H1 (cell line): ENCODE data around the gene SERPINE2. TPM values are rescaled to one million over a fixed set of nuclear protein-coding genes. Genes with fewer than 3 reads are reported as not detected.

ENCODE experiments used
- CTCF ChIA-PET: fragments of 300-600 bp; sonication (Branson Sonifier 250); formaldehyde crosslinking; loops from one replicate; lab custom pipeline; 2021; ENCODE audit not compliant: partially characterized antibody; lab: Charles Lee
- POLR2A ChIA-PET: fragments of 300-600 bp; sonication (Branson Sonifier 250); formaldehyde crosslinking; loops from one replicate; lab custom pipeline; 2021; ENCODE audit warnings: inconsistent platforms; ENCODE audit not compliant: partially characterized antibody; lab: Charles Lee
- DNase-seq, 2 experiments: peaks; one replicate each; pipeline versions ENCODE4 v3.0.0 to v3.0.0-alpha.2; 2010 to 2022; ENCODE audit warnings: low spot score in 2 of 2, low read depth in 1 of 2, mixed read lengths in 1 of 2
- FAIRE-seq: peaks from 2 replicates; lab custom pipeline; 2011; peaks lifted over from hg19 to GRCh38; lab: Jason Lieb, UNC
- H2AFZ ChIP-seq: 2 replicates; pipeline ENCODE4 v1.8.1; 2012; ENCODE audit warnings: low read length, inconsistent platforms
- H2AK5ac ChIP-seq: 2 replicates; pipeline ENCODE4 v1.6.1; 2013; ENCODE audit warnings: low read depth, low read length
- H2BK120ac ChIP-seq: replicated peaks from 2 replicates; pipeline ENCODE3; 2013; ENCODE audit warnings: low read depth, low read length, inconsistent platforms
- H2BK12ac ChIP-seq: 2 replicates; pipeline ENCODE4 v1.6.1; 2013; ENCODE audit warnings: low read depth, low read length
- H2BK15ac ChIP-seq: 2 replicates; pipeline ENCODE4 v1.6.1; 2013; ENCODE audit warnings: low read length
- H2BK20ac ChIP-seq: 2 replicates; pipeline ENCODE4 v1.6.1; 2013; ENCODE audit warnings: low read length
- H2BK5ac ChIP-seq: 2 replicates; pipeline ENCODE4 v1.6.1; 2013; ENCODE audit warnings: low read depth, low read length
- H3K14ac ChIP-seq: 2 replicates; pipeline ENCODE4 v1.6.1; 2013; ENCODE audit warnings: inconsistent platforms; ENCODE audit not compliant: insufficient read length
- H3K18ac ChIP-seq: 2 replicates; pipeline ENCODE4 v1.6.1; 2013; ENCODE audit warnings: low read length; ENCODE audit errors: extremely low read depth
- H3K23ac ChIP-seq: 2 replicates; pipeline ENCODE4 v1.6.1; 2013; ENCODE audit warnings: inconsistent platforms; ENCODE audit not compliant: insufficient read length
- H3K23me2 ChIP-seq: 2 replicates; pipeline ENCODE4 v1.6.1; 2013; ENCODE audit warnings: low read depth, low read length
- H3K27ac ChIP-seq: 2 replicates; pipeline ENCODE4 v1.6.1; 2011; ENCODE audit warnings: low read depth, low read length, inconsistent platforms
- H3K27me3 ChIP-seq, 4 experiments: replicated peaks in 1 of 4; 1 replicate in 1 of 4; 2 replicates in 3 of 4; pipeline versions ENCODE4 v1.6.1 to v1.8.1; 2011 to 2013; ENCODE audit warnings: low read length in 3 of 4, mild to moderate bottlenecking in 3 of 4, inconsistent platforms in 2 of 4, mixed read lengths in 2 of 4, moderate library complexity in 1 of 4; ENCODE audit not compliant: control insufficient read depth in 3 of 4, insufficient read depth in 3 of 4; ENCODE audit errors: extremely low read depth in 1 of 4
- H3K36me3 ChIP-seq, 4 experiments: 2 replicates each; pipeline versions ENCODE4 v1.6.1 to v1.8.1; 2011 to 2013; ENCODE audit warnings: mild to moderate bottlenecking in 4 of 4, low read length in 3 of 4, moderate library complexity in 2 of 4, control low read depth in 1 of 4, inconsistent platforms in 1 of 4; ENCODE audit not compliant: insufficient read depth in 4 of 4, control insufficient read depth in 2 of 4
- H3K4ac ChIP-seq: replicated peaks from 2 replicates; pipeline ENCODE3; 2013; ENCODE audit warnings: low read length, low read depth, mixed read lengths, inconsistent platforms; ENCODE audit not compliant: insufficient read length
- H3K4me1 ChIP-seq, 4 experiments: replicated peaks in 1 of 4; 1 replicate in 1 of 4; 2 replicates in 3 of 4; pipeline versions ENCODE4 v1.6.1 to v1.8.1; 2011 to 2013; ENCODE audit warnings: low read length in 3 of 4, inconsistent platforms in 2 of 4, mixed read lengths in 1 of 4; ENCODE audit not compliant: insufficient read depth in 4 of 4, control insufficient read depth in 3 of 4
- H3K4me2 ChIP-seq, 2 experiments: 2 replicates each; pipeline versions ENCODE4 v1.6.1 to v1.8.1; 2011 to 2013; ENCODE audit warnings: low read depth in 2 of 2, low read length in 2 of 2, control low read depth in 1 of 2, inconsistent platforms in 1 of 2, mild to moderate bottlenecking in 1 of 2; ENCODE audit not compliant: insufficient read depth in 1 of 2
- H3K4me3 ChIP-seq, 4 experiments: fragments of 200-600, 300-600 bp in 1 of 4; sonication (generic), shearing (Covaris generic), sonication (Bioruptor Twin) in 1 of 4; 2 replicates each; pipeline versions ENCODE4 v1.5.1 to v1.8.1; 2011 to 2016; ENCODE audit warnings: low read length in 4 of 4, low read depth in 3 of 4, control low read depth in 2 of 4, inconsistent platforms in 2 of 4, mild to moderate bottlenecking in 2 of 4, mixed read lengths in 1 of 4, moderate library complexity in 1 of 4; ENCODE audit not compliant: insufficient read depth in 2 of 4; ENCODE audit errors: extremely low read depth in 1 of 4
- H3K56ac ChIP-seq: replicated peaks from 2 replicates; pipeline ENCODE3; 2013; ENCODE audit warnings: low read depth, mild to moderate bottlenecking, mixed read lengths, low read length, inconsistent platforms; ENCODE audit not compliant: insufficient read length
- H3K79me1 ChIP-seq: 2 replicates; pipeline ENCODE4 v1.6.1; 2013; ENCODE audit warnings: low read depth, low read length, control low read depth
- H3K79me2 ChIP-seq, 2 experiments: 2 replicates each; pipeline versions ENCODE4 v1.6.1 to v1.8.1; 2012 to 2013; ENCODE audit warnings: low read length in 2 of 2, mild to moderate bottlenecking in 2 of 2, inconsistent platforms in 1 of 2; ENCODE audit not compliant: insufficient read depth in 2 of 2, control insufficient read depth in 1 of 2
- H3K9ac ChIP-seq, 4 experiments: replicated peaks in 1 of 4; 1 replicate in 1 of 4; 2 replicates in 3 of 4; pipeline versions ENCODE4 v1.6.1 to v1.8.1; 2011 to 2013; ENCODE audit warnings: low read depth in 3 of 4, low read length in 3 of 4, control low read depth in 2 of 4, mild to moderate bottlenecking in 2 of 4, moderate library complexity in 2 of 4, inconsistent platforms in 1 of 4; ENCODE audit errors: extremely low read depth in 1 of 4
- H3K9me3 ChIP-seq, 2 experiments: 2 replicates each; pipeline versions ENCODE4 v1.6.1 to v1.8.1; 2012 to 2013; ENCODE audit warnings: mild to moderate bottlenecking in 2 of 2, moderate library complexity in 2 of 2, control low read depth in 1 of 2, inconsistent platforms in 1 of 2, low read depth in 1 of 2, low read length in 1 of 2, mixed read lengths in 1 of 2; ENCODE audit not compliant: insufficient read depth in 2 of 2
- H4K20me1 ChIP-seq, 2 experiments: replicated peaks in 1 of 2; 2 replicates each; pipeline versions ENCODE3 to v1.8.1; 2011 to 2013; ENCODE audit warnings: inconsistent platforms in 2 of 2, low read length in 2 of 2, mild to moderate bottlenecking in 1 of 2; ENCODE audit not compliant: insufficient read depth in 2 of 2, control insufficient read depth in 1 of 2
- H4K5ac ChIP-seq: 2 replicates; pipeline ENCODE4 v1.6.1; 2013; ENCODE audit warnings: low read length, low read depth, mixed read lengths, inconsistent platforms; ENCODE audit not compliant: insufficient read length
- H4K8ac ChIP-seq: 2 replicates; pipeline ENCODE4 v1.8.0; 2013; ENCODE audit warnings: mild to moderate bottlenecking, moderate library complexity, low read length, inconsistent platforms; ENCODE audit not compliant: insufficient read depth; ENCODE audit errors: extremely low read depth
- H4K91ac ChIP-seq: replicated peaks from 2 replicates; pipeline ENCODE3; 2013; ENCODE audit warnings: low read length, mixed read lengths, inconsistent platforms; ENCODE audit not compliant: insufficient read length
- CBX5 ChIP-seq: fragments of 300-800, 300-1000 bp; sonication (generic); IDR thresholded peaks from 2 replicates; pipeline ENCODE4 v1.7.1; 2016; ENCODE audit warnings: antibody characterized with exemption, low read length, low read depth
- EGR1 ChIP-seq: IDR thresholded peaks from 2 replicates; pipeline ENCODE4 v1.6.1; 2011; ENCODE audit warnings: low read depth, low read length, borderline replicate concordance
- GTF2F1 ChIP-seq: IDR thresholded peaks from 2 replicates; pipeline ENCODE4 v1.6.1; 2012; ENCODE audit warnings: low read depth, low read length, improper control_type of control experiment, borderline replicate concordance
- HDAC2 ChIP-seq, 2 experiments: fragments of 300-600 bp in 1 of 2; sonication (generic) in 1 of 2; IDR thresholded peaks; 2 replicates each; pipeline ENCODE4 v1.6.1; 2011 to 2012; ENCODE audit warnings: low read depth in 2 of 2, low read length in 2 of 2, mild to moderate bottlenecking in 2 of 2, moderate library complexity in 2 of 2, borderline replicate concordance in 1 of 2, inconsistent platforms in 1 of 2
- JUN ChIP-seq: IDR thresholded peaks from 2 replicates; pipeline ENCODE4 v1.6.1; 2011; ENCODE audit warnings: low read depth, mild to moderate bottlenecking, improper control_type of control experiment, low read length
- KDM4A ChIP-seq: IDR thresholded peaks from one replicate; pipeline ENCODE4 v1.7.1; 2012; ENCODE audit warnings: low read depth, mild to moderate bottlenecking, moderate library complexity, low read length, inconsistent platforms; ENCODE audit not compliant: severe bottlenecking
- NANOG ChIP-seq: IDR thresholded peaks from 2 replicates; pipeline ENCODE4 v1.6.1; 2011; ENCODE audit warnings: low read length, low read depth, mild to moderate bottlenecking, inconsistent platforms; ENCODE audit not compliant: insufficient read depth, poor library complexity, severe bottlenecking
- POU5F1 ChIP-seq: IDR thresholded peaks from 2 replicates; pipeline ENCODE4 v1.6.1; 2011; ENCODE audit warnings: low read depth, mild to moderate bottlenecking, low read length, moderate library complexity
- RBBP5 ChIP-seq: IDR thresholded peaks from 2 replicates; pipeline ENCODE4 v1.7.1; 2012; ENCODE audit warnings: low read depth, mild to moderate bottlenecking, inconsistent platforms, low read length, moderate library complexity, borderline replicate concordance
- SAP30 ChIP-seq: fragments of 300-600 bp; sonication (generic); IDR thresholded peaks from 2 replicates; pipeline ENCODE4 v1.7.1; 2012; ENCODE audit warnings: low read length, moderate library complexity, mild to moderate bottlenecking, inconsistent platforms; ENCODE audit not compliant: insufficient read depth, insufficient replicate concordance
- polyA plus RNA-seq, 7 experiments: library from polyadenylated mRNA; depleted of rRNA in 3 of 7; stranded (reverse) in 5 of 7; unstranded in 2 of 7; fragments of >200 nt in 5 of 7; fragments of 200-250 nt in 2 of 7; gene quantifications; 1 replicate in 5 of 7; 2 replicates in 1 of 7; 4 replicates in 1 of 7; pipeline versions ENCODE4 v1.2.1 to v1.2.3, GENCODE V29; 2011 to 2013; ENCODE audit warnings: missing spikeins in 2 of 7, mixed read lengths in 2 of 7
- total RNA-seq: library from RNA; stranded (reverse); fragmentation: NEBNext Ultra II Directional; extraction: Animal tissue kit (Norgen Biotek cat#: 25700); gene quantifications from 2 replicates; pipeline ENCODE4 v1.2.1, GENCODE V29; 2021
- TF ChIP-seq, protein P1 (sequence below): IDR thresholded peaks from 2 replicates; pipeline ENCODE4 v1.6.1; 2012; ENCODE audit warnings: inconsistent platforms
- TF ChIP-seq, protein P2 (sequence below): IDR thresholded peaks from 2 replicates; pipeline ENCODE4 v1.6.1; 2012; ENCODE audit warnings: low read length, inconsistent platforms

Gene SERPINE2
- total and polyA plus RNA-seq, 2 of the 8 experiments (the other 6 are each of a cell fraction or from before 2014, with no cell fraction given), result 26.2 to 76.0 TPM

GRCh38 chr2:224022486-224022885 is 16.6 kb downstream of the SERPINE2 start:
- Histone ChIP-seq H2BK120ac (no peak overlapping the region), H4K20me1 (peaks cover 0 to 10% of the 10 kb centered on the region in 2 experiments), H4K91ac (no peak overlapping the region), H3K9me3 (no peaks in the 10 kb centered on the region), H3K27me3 (0 out of 7 replicates have a peak, but pooled peaks cover 0 to 2% (median 0%) of the 10 kb centered on the region in 4 experiments), H2BK12ac (no peak overlapping the region), H2AFZ (no peak overlapping the region), H3K18ac (no peak overlapping the region), H2BK5ac (no peak overlapping the region), H3K4me1 (peaks cover 5 to 20% (median 15%) of the 10 kb centered on the region in 4 experiments), H3K4me3 (no peak overlapping the region), H3K4me2 (no peak overlapping the region), H3K4ac (no peak overlapping the region), H2AK5ac (no peak overlapping the region), H3K36me3 (no peaks in the 10 kb centered on the region), H3K23ac (no peak overlapping the region), H2BK20ac (no peak overlapping the region), H3K27ac (no peak overlapping the region), H3K79me2 (peaks cover 0 to 6% of the 10 kb centered on the region in 2 experiments; a peak in 1 of 4 replicates), H4K5ac (no peak overlapping the region), H3K23me2 (no peaks in the 10 kb centered on the region; the same call in 1 of the 2 replicates), H3K14ac (no peak overlapping the region), H2BK15ac (no peak overlapping the region), H3K79me1 (no peaks in the 10 kb centered on the region), H3K56ac (no peak overlapping the region), H4K8ac (no peak overlapping the region), H3K9ac (no peak overlapping the region)
- POLR2A ChIA-PET, result no interaction called here
- CTCF ChIA-PET, result no interaction called here
- FAIRE-seq (no peak), DNase-seq (no peak)
- TF ChIP-seq HDAC2 (IDR thresholded peaks at IDR 0.05; ENCODE audit: borderline replicate concordance in 1 of 2, low read depth in 2 of 2, low read length in 2 of 2) (no peak), GTF2F1 (no peak), RBBP5 (no peak), KDM4A (no peak), EGR1 (no peak), SAP30 (no peak), POU5F1 (no peak), CBX5 (no peak), JUN (no peak), NANOG (no peak)
- TF ChIP-seq, protein P1, sequence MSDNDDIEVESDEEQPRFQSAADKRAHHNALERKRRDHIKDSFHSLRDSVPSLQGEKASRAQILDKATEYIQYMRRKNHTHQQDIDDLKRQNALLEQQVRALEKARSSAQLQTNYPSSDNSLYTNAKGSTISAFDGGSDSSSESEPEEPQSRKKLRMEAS, result no peak
- TF ChIP-seq, protein P2, sequence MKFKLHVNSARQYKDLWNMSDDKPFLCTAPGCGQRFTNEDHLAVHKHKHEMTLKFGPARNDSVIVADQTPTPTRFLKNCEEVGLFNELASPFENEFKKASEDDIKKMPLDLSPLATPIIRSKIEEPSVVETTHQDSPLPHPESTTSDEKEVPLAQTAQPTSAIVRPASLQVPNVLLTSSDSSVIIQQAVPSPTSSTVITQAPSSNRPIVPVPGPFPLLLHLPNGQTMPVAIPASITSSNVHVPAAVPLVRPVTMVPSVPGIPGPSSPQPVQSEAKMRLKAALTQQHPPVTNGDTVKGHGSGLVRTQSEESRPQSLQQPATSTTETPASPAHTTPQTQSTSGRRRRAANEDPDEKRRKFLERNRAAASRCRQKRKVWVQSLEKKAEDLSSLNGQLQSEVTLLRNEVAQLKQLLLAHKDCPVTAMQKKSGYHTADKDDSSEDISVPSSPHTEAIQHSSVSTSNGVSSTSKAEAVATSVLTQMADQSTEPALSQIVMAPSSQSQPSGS, result no peak
